ENCODE data around the gene ESPN.
"Not testable (repeated sequence)": the region's sequence is repeated elsewhere in the genome, so short reads cannot be mapped to it uniquely, and the experiment has no call there.

The ESPN gene

GRCh38 chr1:6429660-6430411 lies 5.3 kb downstream of the ESPN start:
- not testable (repeated sequence) for H3K36me3 ChIP-seq (ENCODE audit: insufficient read depth, low read length); H3K4me1 ChIP-seq (ENCODE audit: control insufficient read depth, insufficient read depth, low read length, unreplicated experiment); H3K27ac ChIP-seq (ENCODE audit: low read depth, low read length); H3K4me3 ChIP-seq (ENCODE audit: low read depth, low read length); H2AFZ ChIP-seq (ENCODE audit: low read length, unreplicated experiment); H3K79me2 ChIP-seq (ENCODE audit: control insufficient read depth, insufficient read depth, low read length, unreplicated experiment)
- H3K27me3 ChIP-seq (ENCODE audit: insufficient read depth, low read length) = peaks cover 17% of the 10 kb centered on the region

DNA sequence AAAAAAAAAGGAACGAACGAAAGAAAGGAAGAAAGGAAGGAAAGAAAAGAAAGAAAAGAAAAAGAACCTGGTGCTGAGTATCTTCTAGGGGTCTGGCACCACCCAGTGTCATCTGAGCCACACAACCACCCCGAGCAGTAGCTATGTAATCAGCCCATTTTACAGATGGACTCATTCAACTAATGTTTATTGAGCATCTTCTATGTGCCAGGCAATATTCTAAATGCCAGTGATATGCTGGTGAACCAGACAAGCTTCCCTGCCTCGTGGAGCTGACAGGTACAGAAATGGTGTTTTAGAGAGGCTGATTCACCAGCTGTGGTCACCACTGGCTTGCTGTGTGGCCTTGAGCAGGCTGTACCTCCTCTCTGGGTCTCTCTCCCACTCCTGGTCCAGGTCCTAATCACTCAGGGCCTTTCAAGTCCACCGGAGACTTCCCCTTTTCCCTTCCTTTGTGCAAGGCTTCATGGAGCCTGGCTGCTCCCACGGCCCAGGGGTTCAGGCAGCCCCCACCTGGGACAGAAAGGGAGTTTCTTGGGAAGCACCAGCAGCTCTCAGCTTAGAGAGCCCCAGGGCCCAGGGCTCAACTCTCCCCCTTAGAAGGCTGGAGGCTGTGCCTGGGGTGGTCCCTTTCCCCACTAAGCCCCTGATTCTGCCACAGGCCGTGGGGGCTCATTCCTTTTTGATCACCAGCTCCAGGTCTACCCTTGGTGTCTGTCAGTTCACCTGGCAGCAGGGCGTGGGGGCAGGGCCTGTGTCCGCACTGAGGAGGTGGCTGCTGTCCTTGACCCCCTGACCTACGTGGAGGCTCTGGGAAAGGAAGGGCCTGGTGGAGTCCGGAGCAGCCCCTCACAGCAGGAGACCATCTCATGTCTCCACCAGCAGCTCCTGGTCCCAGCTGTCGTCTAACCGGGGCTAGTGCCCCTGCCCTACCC lies 7.3 kb downstream of the ESPN start:
- not testable (repeated sequence) for H3K36me3 ChIP-seq (ENCODE audit: insufficient read depth, low read length); H2AFZ ChIP-seq (ENCODE audit: low read length, unreplicated experiment); H3K27ac ChIP-seq (ENCODE audit: low read depth, low read length); H3K4me1 ChIP-seq (ENCODE audit: control insufficient read depth, insufficient read depth, low read length, unreplicated experiment); H3K4me3 ChIP-seq (ENCODE audit: low read depth, low read length); H3K79me2 ChIP-seq (ENCODE audit: control insufficient read depth, insufficient read depth, low read length, unreplicated experiment); H3K27me3 ChIP-seq (ENCODE audit: insufficient read depth, low read length)

GRCh38 chr1:6434186-6434585 lies 9.6 kb downstream of the ESPN start:
- H2AFZ ChIP-seq (ENCODE audit: low read length, unreplicated experiment) = no peak overlapping the region
- no peaks in the 10 kb centered on the region for H3K79me2 ChIP-seq (ENCODE audit: control insufficient read depth, insufficient read depth, low read length, unreplicated experiment)
- peaks cover 7% of the 10 kb centered on the region; the same call in 1 of the 2 replicates for H3K27me3 ChIP-seq (ENCODE audit: insufficient read depth, low read length)
- no peak overlapping the region for H3K4me3 ChIP-seq (ENCODE audit: low read depth, low read length)
- H3K27ac ChIP-seq (ENCODE audit: low read depth, low read length) = no peak overlapping the region
- no peaks in the 10 kb centered on the region for H3K36me3 ChIP-seq (ENCODE audit: insufficient read depth, low read length)
- peaks cover 3% of the 10 kb centered on the region for H3K4me1 ChIP-seq (ENCODE audit: control insufficient read depth, insufficient read depth, low read length, unreplicated experiment)

- H3K27me3 ChIP-seq (ENCODE audit: insufficient read depth, low read length) = peaks cover 7% of the 10 kb centered on the region; the same call in 1 of the 2 replicates
- no peaks in the 10 kb centered on the region for H3K79me2 ChIP-seq (ENCODE audit: control insufficient read depth, insufficient read depth, low read length, unreplicated experiment)
- H3K36me3 ChIP-seq (ENCODE audit: insufficient read depth, low read length) = no peaks in the 10 kb centered on the region
- no peak overlapping the region for H3K4me3 ChIP-seq (ENCODE audit: low read depth, low read length)
- H3K27ac ChIP-seq (ENCODE audit: low read depth, low read length) = no peak overlapping the region
- H2AFZ ChIP-seq (ENCODE audit: low read length, unreplicated experiment) = no peak overlapping the region
- H3K4me1 ChIP-seq (ENCODE audit: control insufficient read depth, insufficient read depth, low read length, unreplicated experiment) = peaks cover 6% of the 10 kb centered on the region
These were observed 10.6 kb downstream of the ESPN start for GRCh38 chr1:6435129-6435528.

DNA sequence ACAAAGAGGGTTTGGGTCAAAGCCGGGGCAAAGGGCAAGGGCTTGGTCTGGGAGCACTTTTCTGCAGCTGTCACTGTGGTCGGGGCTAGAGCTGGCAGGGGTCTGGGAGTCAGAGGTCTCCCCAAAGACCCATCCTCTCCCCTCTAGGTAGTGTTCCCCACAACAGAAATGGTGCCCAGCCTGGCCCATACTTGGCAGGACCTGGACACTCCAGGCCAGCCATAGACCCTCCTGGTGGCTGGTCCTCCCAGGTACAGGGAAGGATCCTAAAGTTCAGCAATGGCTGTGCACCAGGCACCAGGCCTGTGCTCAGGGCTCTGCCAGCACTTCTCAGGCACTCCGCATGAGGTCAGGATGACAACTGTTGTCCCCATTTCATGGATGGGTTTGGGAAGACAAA lies 11.0 kb downstream of the ESPN start:
- Histone ChIP-seq H3K27ac (ENCODE audit: low read depth, low read length) (no peak overlapping the region), H3K4me3 (ENCODE audit: low read depth, low read length) (no peak overlapping the region), H2AFZ (ENCODE audit: low read length, unreplicated experiment) (no peak overlapping the region), H3K36me3 (ENCODE audit: insufficient read depth, low read length) (no peaks in the 10 kb centered on the region), H3K4me1 (ENCODE audit: control insufficient read depth, insufficient read depth, low read length, unreplicated experiment) (peaks cover 6% of the 10 kb centered on the region), H3K79me2 (ENCODE audit: control insufficient read depth, insufficient read depth, low read length, unreplicated experiment) (no peaks in the 10 kb centered on the region), H3K27me3 (ENCODE audit: insufficient read depth, low read length) (peaks cover 5% of the 10 kb centered on the region; the same call in 1 of the 2 replicates)

DNA sequence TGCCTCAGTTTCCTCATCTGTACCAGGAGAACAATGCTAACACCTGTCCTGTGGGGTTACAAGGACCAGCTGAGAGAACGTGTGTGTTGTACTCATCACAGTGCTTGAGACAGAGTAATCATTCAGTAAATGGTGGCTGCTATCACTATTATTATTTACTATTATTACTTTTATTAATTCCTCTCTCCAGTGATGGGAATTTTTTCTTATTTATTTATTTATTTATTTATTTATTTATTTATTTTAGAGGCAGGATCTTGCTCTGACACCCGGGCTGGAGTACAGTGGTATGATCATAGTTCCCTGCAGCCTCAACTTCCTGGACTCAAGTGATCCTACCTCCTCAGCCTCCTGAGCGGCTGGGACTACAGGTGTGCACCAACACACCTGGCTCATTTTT lies 11.7 kb downstream of the ESPN start:
- H3K27me3 ChIP-seq (ENCODE audit: insufficient read depth, low read length) = not testable (repeated sequence)

GRCh38 chr1:6437012-6437700 lies 12.6 kb downstream of the ESPN start:
- H3K4me3 ChIP-seq (ENCODE audit: low read depth, low read length); H3K79me2 ChIP-seq (ENCODE audit: control insufficient read depth, insufficient read depth, low read length, unreplicated experiment): not testable (repeated sequence)

More for the DNA sequence above, 11.7 kb downstream of the ESPN start:
- not testable (repeated sequence) for H3K36me3 ChIP-seq (ENCODE audit: insufficient read depth, low read length); H3K79me2 ChIP-seq (ENCODE audit: control insufficient read depth, insufficient read depth, low read length, unreplicated experiment); H2AFZ ChIP-seq (ENCODE audit: low read length, unreplicated experiment); H3K4me1 ChIP-seq (ENCODE audit: control insufficient read depth, insufficient read depth, low read length, unreplicated experiment); H3K27ac ChIP-seq (ENCODE audit: low read depth, low read length); H3K4me3 ChIP-seq (ENCODE audit: low read depth, low read length)

DNA sequence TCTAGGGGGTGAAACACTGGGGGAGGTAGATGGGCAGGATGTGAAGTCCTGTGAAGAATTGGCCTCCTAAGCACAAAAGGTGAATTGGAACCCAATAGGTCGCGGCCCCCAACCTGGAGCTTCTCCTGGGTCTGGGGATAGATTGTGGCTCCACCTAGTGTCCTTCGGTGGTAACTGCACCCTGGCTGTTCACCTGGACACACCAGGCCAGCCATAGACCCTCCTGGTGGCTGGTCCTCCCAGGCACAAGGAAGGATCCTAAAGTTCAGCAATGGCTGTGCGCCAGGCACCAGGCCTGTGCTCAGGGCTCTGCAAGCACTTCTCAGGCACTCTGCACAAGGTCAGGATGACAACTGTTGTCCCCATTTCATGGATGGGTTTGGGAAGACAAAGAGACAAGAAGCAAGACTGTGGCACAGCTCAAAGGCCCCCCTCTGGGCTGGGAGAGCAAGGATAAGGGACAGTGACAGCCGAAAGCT lies 13.5 kb downstream of the ESPN start:
- H3K27me3 ChIP-seq (ENCODE audit: insufficient read depth, low read length) = peaks cover 16% of the 10 kb centered on the region

More at GRCh38 chr1:6437012-6437700, 12.6 kb downstream of the ESPN start:
- not testable (repeated sequence) for H3K4me1 ChIP-seq (ENCODE audit: control insufficient read depth, insufficient read depth, low read length, unreplicated experiment); H3K27ac ChIP-seq (ENCODE audit: low read depth, low read length); H2AFZ ChIP-seq (ENCODE audit: low read length, unreplicated experiment); H3K36me3 ChIP-seq (ENCODE audit: insufficient read depth, low read length)
- peaks cover 16% of the 10 kb centered on the region for H3K27me3 ChIP-seq (ENCODE audit: insufficient read depth, low read length)

DNA sequence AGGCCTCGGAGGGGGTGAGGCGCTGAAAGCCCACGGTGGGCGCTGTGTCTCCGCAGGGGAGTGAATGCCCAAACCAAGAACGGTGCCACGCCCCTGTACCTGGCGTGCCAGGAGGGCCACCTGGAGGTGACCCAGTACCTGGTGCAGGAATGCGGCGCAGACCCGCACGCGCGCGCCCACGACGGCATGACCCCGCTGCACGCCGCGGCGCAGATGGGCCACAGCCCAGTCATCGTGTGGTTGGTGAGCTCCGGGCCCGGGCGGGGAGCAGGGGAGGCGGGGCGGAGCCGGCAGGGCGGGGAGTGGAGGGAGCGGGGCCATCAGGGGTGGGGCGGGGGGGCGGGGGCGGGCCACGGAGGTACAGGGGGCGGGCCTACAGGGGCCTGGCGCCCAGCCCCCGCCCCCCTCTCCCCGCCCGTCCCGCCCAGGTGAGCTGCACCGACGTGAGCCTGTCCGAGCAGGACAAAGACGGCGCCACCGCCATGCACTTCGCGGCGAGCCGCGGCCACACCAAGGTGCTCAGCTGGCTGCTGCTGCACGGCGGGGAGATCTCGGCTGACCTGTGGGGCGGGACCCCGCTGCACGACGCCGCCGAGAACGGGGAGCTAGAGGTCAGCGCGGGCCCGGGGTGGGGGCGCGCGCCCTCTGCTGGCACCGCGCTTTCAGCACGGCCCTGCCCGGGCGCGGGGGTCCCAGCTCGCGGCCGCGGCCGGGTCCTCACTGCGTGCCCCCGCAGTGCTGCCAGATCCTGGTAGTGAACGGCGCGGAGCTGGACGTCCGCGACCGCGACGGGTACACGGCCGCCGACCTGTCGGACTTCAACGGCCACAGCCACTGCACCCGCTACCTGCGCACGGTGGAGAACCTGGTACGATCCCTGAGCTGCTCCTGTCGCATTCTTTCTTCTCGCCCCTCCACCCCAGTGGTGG lies 15.9 kb downstream of the ESPN start:
- Histone ChIP-seq H2AFZ (ENCODE audit: low read length, unreplicated experiment) (no peak overlapping the region), H3K27me3 (ENCODE audit: insufficient read depth, low read length) (peaks cover 16% of the 10 kb centered on the region), H3K36me3 (ENCODE audit: insufficient read depth, low read length) (no peaks in the 10 kb centered on the region), H3K27ac (ENCODE audit: low read depth, low read length) (no peak overlapping the region), H3K79me2 (ENCODE audit: control insufficient read depth, insufficient read depth, low read length, unreplicated experiment) (no peaks in the 10 kb centered on the region), H3K4me1 (ENCODE audit: control insufficient read depth, insufficient read depth, low read length, unreplicated experiment) (peaks cover 6% of the 10 kb centered on the region), H3K4me3 (ENCODE audit: low read depth, low read length) (peak overlapping the region; percentile 45; the same call in 1 of the 2 replicates)

More for the DNA sequence above, 13.5 kb downstream of the ESPN start:
- Histone ChIP-seq H3K4me3 (ENCODE audit: low read depth, low read length) (no peak overlapping the region), H2AFZ (ENCODE audit: low read length, unreplicated experiment) (no peak overlapping the region), H3K79me2 (ENCODE audit: control insufficient read depth, insufficient read depth, low read length, unreplicated experiment) (no peaks in the 10 kb centered on the region), H3K27ac (ENCODE audit: low read depth, low read length) (no peak overlapping the region), H3K4me1 (ENCODE audit: control insufficient read depth, insufficient read depth, low read length, unreplicated experiment) (peaks cover 6% of the 10 kb centered on the region), H3K36me3 (ENCODE audit: insufficient read depth, low read length) (no peaks in the 10 kb centered on the region)
